GM20000 (cell line): ENCODE data around the gene SEC14L5.

ENCODE experiments used
- DNase-seq: peaks from one replicate; pipeline ENCODE4 v3.0.0; 2012; ENCODE audit warnings: low spot score
- CTCF ChIP-seq: IDR thresholded peaks from 2 replicates; pipeline ENCODE4 v1.5.1; 2012; ENCODE audit warnings: mild to moderate bottlenecking, control low read depth; ENCODE audit errors: extremely low read depth, missing control alignments

Gene SEC14L5

GRCh38 chr16:5018793-5019192 lies 60.7 kb downstream of the SEC14L5 start:
- TF ChIP-seq CTCF, result no peak
- DNase-seq, result no peak

GRCh38 chr16:5019775-5020174 lies 61.6 kb downstream of the SEC14L5 start:
- DNase-seq, result no peak
- no peak for TF ChIP-seq CTCF

GRCh38 chr16:5020551-5020950 lies 62.4 kb downstream of the SEC14L5 start:
- no peak for TF ChIP-seq CTCF
- no peak for DNase-seq

- DNase-seq, result no peak
- no peak for TF ChIP-seq CTCF
Measured at GRCh38 chr16:5022521-5022920, 64.4 kb downstream of the SEC14L5 start.

GRCh38 chr16:5024632-5025031 lies 66.5 kb downstream of the SEC14L5 start:
- DNase-seq, result no peak
- TF ChIP-seq CTCF, result no peak

- no peak for TF ChIP-seq CTCF
- DNase-seq, result no peak
Measured at GRCh38 chr16:5025171-5025632, 67.1 kb downstream of the SEC14L5 start.

GRCh38 chr16:5026664-5027063 lies 68.5 kb downstream of the SEC14L5 start:
- no peak for DNase-seq
- TF ChIP-seq CTCF, result no peak

GRCh38 chr16:5027086-5027485 lies 69.0 kb downstream of the SEC14L5 start:
- no peak for TF ChIP-seq CTCF
- no peak for DNase-seq
